HEK293 (cell line): ENCODE results near the gene NANOGP8.

Source experiments
- ZNF146 ChIP-seq: fragments of 450-650 bp; formaldehyde crosslinking; IDR thresholded peaks from 2 replicates; pipeline ENCODE4 v1.5.1; 2016; ENCODE audit warnings: missing biosample characterization, missing genetic modification characterization
- ZNF23 ChIP-seq: fragments of 450-650 bp; formaldehyde crosslinking; IDR thresholded peaks from 2 replicates; pipeline ENCODE4 v1.5.1; 2016; ENCODE audit warnings: missing biosample characterization, missing genetic modification characterization, borderline replicate concordance
- ZNF302 ChIP-seq: fragments of 450-650 bp; formaldehyde crosslinking; IDR thresholded peaks from 2 replicates; pipeline ENCODE4 v1.5.1; 2016; ENCODE audit warnings: missing biosample characterization, missing genetic modification characterization, low read depth
- ZNF558 ChIP-seq: fragments of 450-650 bp; formaldehyde crosslinking; IDR thresholded peaks from 2 replicates; pipeline ENCODE4 v1.5.1; 2016; ENCODE audit warnings: missing biosample characterization, missing genetic modification characterization
- ZNF677 ChIP-seq: fragments of 450-650 bp; IDR thresholded peaks from 2 replicates; pipeline ENCODE4 v1.5.0; 2018; ENCODE audit warnings: missing biosample characterization, mild to moderate bottlenecking, missing genetic modification characterization, moderate library complexity
- ZSCAN30 ChIP-seq: fragments of 450-650 bp; IDR thresholded peaks from 2 replicates; pipeline ENCODE4 v1.5.1; 2018; ENCODE audit warnings: missing biosample characterization, mild to moderate bottlenecking, missing genetic modification characterization, moderate library complexity
- TF ChIP-seq, protein P1 (sequence below): fragments of 450-650 bp; formaldehyde crosslinking; IDR thresholded peaks from 2 replicates; pipeline ENCODE4 v1.5.1; 2016; ENCODE audit warnings: missing biosample characterization, missing genetic modification characterization
- TF ChIP-seq, protein P2 (sequence below): fragments of 450-650 bp; formaldehyde crosslinking; optimal IDR thresholded peaks from 2 replicates; pipeline ENCODE3; 2016; ENCODE audit warnings: missing biosample characterization, mild to moderate bottlenecking, missing genetic modification characterization
- TF ChIP-seq, protein P3 (sequence below): fragments of 450-650 bp; formaldehyde crosslinking; IDR thresholded peaks from 2 replicates; pipeline ENCODE4 v1.5.1; 2016; ENCODE audit warnings: missing biosample characterization, missing genetic modification characterization

DNA sequence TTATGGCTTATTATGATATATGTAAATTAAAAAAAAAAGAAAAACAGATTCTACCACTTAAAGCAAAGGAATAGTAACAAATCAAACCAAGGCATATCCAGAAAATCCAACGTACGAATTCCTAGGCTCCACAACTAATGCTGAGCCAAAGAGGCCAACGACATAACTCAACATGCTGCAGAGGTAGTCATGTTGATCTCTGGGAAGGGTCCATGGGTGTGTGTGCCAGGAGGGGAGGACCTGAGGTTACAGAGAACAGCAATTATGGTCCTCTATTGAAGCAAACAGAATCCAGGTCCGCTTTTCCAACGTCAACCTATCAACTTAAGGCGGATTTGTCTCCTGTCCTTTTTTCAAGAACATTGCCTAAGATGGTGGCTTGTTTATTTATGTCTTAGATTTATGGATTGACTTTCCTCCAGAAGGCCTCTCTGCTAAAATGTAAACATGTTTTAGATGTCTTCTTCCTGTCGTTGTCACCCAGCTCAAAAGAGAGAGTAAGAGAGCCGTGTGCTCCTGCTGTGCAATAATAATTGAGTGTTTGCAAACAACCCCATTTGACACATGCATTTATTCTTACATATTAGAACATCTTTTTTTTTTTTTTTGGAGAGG lies 20.4 kb downstream of the NANOGP8 start:
- TF ChIP-seq, protein P1, sequence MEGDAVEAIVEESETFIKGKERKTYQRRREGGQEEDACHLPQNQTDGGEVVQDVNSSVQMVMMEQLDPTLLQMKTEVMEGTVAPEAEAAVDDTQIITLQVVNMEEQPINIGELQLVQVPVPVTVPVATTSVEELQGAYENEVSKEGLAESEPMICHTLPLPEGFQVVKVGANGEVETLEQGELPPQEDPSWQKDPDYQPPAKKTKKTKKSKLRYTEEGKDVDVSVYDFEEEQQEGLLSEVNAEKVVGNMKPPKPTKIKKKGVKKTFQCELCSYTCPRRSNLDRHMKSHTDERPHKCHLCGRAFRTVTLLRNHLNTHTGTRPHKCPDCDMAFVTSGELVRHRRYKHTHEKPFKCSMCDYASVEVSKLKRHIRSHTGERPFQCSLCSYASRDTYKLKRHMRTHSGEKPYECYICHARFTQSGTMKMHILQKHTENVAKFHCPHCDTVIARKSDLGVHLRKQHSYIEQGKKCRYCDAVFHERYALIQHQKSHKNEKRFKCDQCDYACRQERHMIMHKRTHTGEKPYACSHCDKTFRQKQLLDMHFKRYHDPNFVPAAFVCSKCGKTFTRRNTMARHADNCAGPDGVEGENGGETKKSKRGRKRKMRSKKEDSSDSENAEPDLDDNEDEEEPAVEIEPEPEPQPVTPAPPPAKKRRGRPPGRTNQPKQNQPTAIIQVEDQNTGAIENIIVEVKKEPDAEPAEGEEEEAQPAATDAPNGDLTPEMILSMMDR (tag by site-specific recombination), result no peak
- TF ChIP-seq ZNF23, result no peak
- no peak for TF ChIP-seq ZNF558 (tag by site-specific recombination)
- TF ChIP-seq ZNF302 (tag by site-specific recombination), result no peak
- TF ChIP-seq, protein P2, sequence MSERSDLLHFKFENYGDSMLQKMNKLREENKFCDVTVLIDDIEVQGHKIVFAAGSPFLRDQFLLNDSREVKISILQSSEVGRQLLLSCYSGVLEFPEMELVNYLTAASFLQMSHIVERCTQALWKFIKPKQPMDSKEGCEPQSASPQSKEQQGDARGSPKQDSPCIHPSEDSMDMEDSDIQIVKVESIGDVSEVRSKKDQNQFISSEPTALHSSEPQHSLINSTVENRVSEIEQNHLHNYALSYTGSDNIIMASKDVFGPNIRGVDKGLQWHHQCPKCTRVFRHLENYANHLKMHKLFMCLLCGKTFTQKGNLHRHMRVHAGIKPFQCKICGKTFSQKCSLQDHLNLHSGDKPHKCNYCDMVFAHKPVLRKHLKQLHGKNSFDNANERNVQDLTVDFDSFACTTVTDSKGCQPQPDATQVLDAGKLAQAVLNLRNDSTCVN, result no peak
- no peak for TF ChIP-seq ZSCAN30 (tag by site-specific recombination)
- TF ChIP-seq, protein P3, sequence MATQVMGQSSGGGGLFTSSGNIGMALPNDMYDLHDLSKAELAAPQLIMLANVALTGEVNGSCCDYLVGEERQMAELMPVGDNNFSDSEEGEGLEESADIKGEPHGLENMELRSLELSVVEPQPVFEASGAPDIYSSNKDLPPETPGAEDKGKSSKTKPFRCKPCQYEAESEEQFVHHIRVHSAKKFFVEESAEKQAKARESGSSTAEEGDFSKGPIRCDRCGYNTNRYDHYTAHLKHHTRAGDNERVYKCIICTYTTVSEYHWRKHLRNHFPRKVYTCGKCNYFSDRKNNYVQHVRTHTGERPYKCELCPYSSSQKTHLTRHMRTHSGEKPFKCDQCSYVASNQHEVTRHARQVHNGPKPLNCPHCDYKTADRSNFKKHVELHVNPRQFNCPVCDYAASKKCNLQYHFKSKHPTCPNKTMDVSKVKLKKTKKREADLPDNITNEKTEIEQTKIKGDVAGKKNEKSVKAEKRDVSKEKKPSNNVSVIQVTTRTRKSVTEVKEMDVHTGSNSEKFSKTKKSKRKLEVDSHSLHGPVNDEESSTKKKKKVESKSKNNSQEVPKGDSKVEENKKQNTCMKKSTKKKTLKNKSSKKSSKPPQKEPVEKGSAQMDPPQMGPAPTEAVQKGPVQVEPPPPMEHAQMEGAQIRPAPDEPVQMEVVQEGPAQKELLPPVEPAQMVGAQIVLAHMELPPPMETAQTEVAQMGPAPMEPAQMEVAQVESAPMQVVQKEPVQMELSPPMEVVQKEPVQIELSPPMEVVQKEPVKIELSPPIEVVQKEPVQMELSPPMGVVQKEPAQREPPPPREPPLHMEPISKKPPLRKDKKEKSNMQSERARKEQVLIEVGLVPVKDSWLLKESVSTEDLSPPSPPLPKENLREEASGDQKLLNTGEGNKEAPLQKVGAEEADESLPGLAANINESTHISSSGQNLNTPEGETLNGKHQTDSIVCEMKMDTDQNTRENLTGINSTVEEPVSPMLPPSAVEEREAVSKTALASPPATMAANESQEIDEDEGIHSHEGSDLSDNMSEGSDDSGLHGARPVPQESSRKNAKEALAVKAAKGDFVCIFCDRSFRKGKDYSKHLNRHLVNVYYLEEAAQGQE, result no peak
- TF ChIP-seq ZNF677 (tag by site-specific recombination), result no peak
- no peak for TF ChIP-seq ZNF146
